ENCODE measurements around the gene TDRD9.

- TF ChIP-seq EZH2 (IDR thresholded peaks at IDR 0.05; ENCODE audit: borderline replicate concordance) = no peak
- TF ChIP-seq CTCF (IDR thresholded peaks at IDR 0.05; ENCODE audit: poor library complexity) = no peak
- TF ChIP-seq EZH2phosphoT487 (IDR thresholded peaks at IDR 0.05; ENCODE audit: low read depth, severe bottlenecking, unreplicated experiment) = no peak
These were observed 148.5 kb downstream of the TDRD9 start for GRCh38 chr14:104076743-104077142.

Measured in hepatocyte (in vitro differentiated cells).